AG09319 (cell line): ENCODE results near the gene ARHGEF28.

Experiments
- DNase-seq: peaks from one replicate; pipeline ENCODE4 v3.0.0-alpha.2; 2010; ENCODE audit warnings: low read depth; ENCODE audit errors: extremely low read depth
- CTCF ChIP-seq: IDR thresholded peaks from 2 replicates; pipeline ENCODE4 v1.5.1; 2011; ENCODE audit warnings: low read depth, mild to moderate bottlenecking, inconsistent platforms, low read length, moderate library complexity

The ARHGEF28 gene

GRCh38 chr5:73763300-73764032 is 137.5 kb downstream of the ARHGEF28 start:
- DNase-seq: no peak
- TF ChIP-seq CTCF: no peak; the same call in none of the 2 replicates

- no peak for TF ChIP-seq CTCF
- no peak for DNase-seq
Observed at GRCh38 chr5:73764586-73764985, 138.6 kb downstream of the ARHGEF28 start.

- no peak for DNase-seq
- no peak for TF ChIP-seq CTCF
Observed at GRCh38 chr5:73764996-73765395, 139.0 kb downstream of the ARHGEF28 start.

GRCh38 chr5:73766902-73767301 is 140.9 kb downstream of the ARHGEF28 start:
- DNase-seq: no peak
- TF ChIP-seq CTCF: no peak

GRCh38 chr5:73770172-73771025 is 144.4 kb downstream of the ARHGEF28 start:
- no peak for DNase-seq
- no peak for TF ChIP-seq CTCF

- DNase-seq: no peak
- TF ChIP-seq CTCF: no peak
Observed at GRCh38 chr5:73774924-73775323, 148.9 kb downstream of the ARHGEF28 start.

- no peak for TF ChIP-seq CTCF
- DNase-seq: no peak
Observed at GRCh38 chr5:73776405-73776804, 150.4 kb downstream of the ARHGEF28 start.
